Uterus (tissue), 2 donors: Measurements from ENCODE around the gene CYP4F3.

Experiments
- CTCF ChIP-seq, 4 experiments: fragments of 200-600 bp in 2 of 4; fragments of 450-650 bp in 2 of 4; sonication (generic) in 2 of 4; IDR thresholded peaks; one replicate each; pipeline ENCODE4 v1.5.1; 2016 to 2019; ENCODE audit warnings: antibody characterized with exemption in 4 of 4, mild to moderate bottlenecking in 2 of 4, moderate library complexity in 1 of 4
- POLR2A ChIP-seq, 2 donors: fragments of 450-650 bp; IDR thresholded peaks; one replicate each; pipeline ENCODE4 v1.6.1; 2016; ENCODE audit warnings: antibody characterized with exemption in 2 of 2, mild to moderate bottlenecking in 1 of 2, moderate library complexity in 1 of 2

GRCh38 chr19:15633082-15633835, 7.4 kb upstream of the CYP4F3 start:
- TF ChIP-seq POLR2A (IDR thresholded peaks at IDR 0.05) (no peak), CTCF (IDR thresholded peaks at IDR 0.05) (no peak)
